Lower lobe of right lung (tissue), 2 donors: ENCODE measurements around the gene AGAP5. TPM values are rescaled to one million over a fixed set of nuclear protein-coding genes. Genes with fewer than 3 reads are reported as not detected.
A peak's percentile ranks its signal among the peaks of the same experiment; 100 is the strongest.

Experiments used
- ATAC-seq, 2 donors: fragments of 200-7000 bp; cut with Tn5 transposase; one replicate each; pipeline ENCODE4 v1.9.1; 2020 to 2022; ENCODE audit warnings: mild to moderate bottlenecking in 2 of 2, moderate library complexity in 2 of 2
- DNase-seq: peaks from one replicate; pipeline ENCODE4 v3.0.0-alpha.2; 2020
- H3K27ac ChIP-seq: fragments of 200-600 bp; one replicate; pipeline ENCODE4 v1.8.0; 2022
- H3K27me3 ChIP-seq: fragments of 200-600 bp; one replicate; pipeline ENCODE4 v1.8.0; 2022; ENCODE audit warnings: low read depth
- H3K36me3 ChIP-seq: fragments of 200-600 bp; one replicate; pipeline ENCODE4 v1.8.0; 2022; ENCODE audit warnings: mild to moderate bottlenecking
- H3K4me1 ChIP-seq: fragments of 200-600 bp; one replicate; pipeline ENCODE4 v1.8.0; 2022
- H3K4me3 ChIP-seq: fragments of 200-600 bp; one replicate; pipeline ENCODE4 v1.8.0; 2022; ENCODE audit warnings: mild to moderate bottlenecking
- H3K9me3 ChIP-seq: fragments of 200-600 bp; one replicate; pipeline ENCODE4 v1.8.0; 2022
- intact Hi-C: fragments of 100-400 bp; cut with DNase I; formaldehyde crosslinking; loops from one replicate; pipeline ENCODE4 v1.11.0; 2022
- total RNA-seq: library from RNA; stranded (reverse); fragmentation: NEBNext Ultra II Directional; extraction: Animal tissue kit (Norgen Biotek cat#: 25700); gene quantifications from one replicate; pipeline ENCODE4 v1.2.1, GENCODE V29; 2021
- TF ChIP-seq, protein P1 (sequence below): fragments of 200-600 bp; IDR thresholded peaks from one replicate; pipeline ENCODE4 v1.8.0; 2022; ENCODE audit warnings: antibody characterized with exemption, mild to moderate bottlenecking
- donor health status: DM: no; HTN: yes; CAD: no; lungs with severe emphysema.

Gene AGAP5
- total RNA-seq, 1 donor from 2014 or later = 9.1 TPM

DNA sequence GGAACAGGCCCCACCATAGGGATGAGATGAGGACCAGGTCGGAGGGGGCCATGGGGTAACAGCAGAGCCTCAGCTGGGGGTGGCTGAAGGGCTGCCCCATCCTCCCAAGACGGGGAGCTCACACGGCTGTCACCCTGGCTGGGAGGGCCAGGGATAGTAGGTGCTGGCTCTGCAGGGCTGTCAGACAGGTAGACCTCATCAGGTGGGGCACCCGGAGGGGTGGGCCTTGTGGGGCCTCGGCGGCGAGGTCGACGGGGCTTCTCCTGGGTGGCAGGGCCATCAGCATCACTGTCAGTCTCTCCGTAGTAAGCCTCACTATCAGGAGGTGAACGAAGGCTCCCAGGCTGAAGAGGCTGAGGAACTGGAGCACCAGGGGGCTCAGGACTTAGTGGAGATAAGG, 44.7 kb downstream of the AGAP5 start:
- ATAC-seq (no peak), DNase-seq (no peak)
- no peaks in the 10 kb centered on the region for H3K27me3 ChIP-seq
- H3K27ac ChIP-seq = no peak overlapping the region
- TF ChIP-seq, protein P1, sequence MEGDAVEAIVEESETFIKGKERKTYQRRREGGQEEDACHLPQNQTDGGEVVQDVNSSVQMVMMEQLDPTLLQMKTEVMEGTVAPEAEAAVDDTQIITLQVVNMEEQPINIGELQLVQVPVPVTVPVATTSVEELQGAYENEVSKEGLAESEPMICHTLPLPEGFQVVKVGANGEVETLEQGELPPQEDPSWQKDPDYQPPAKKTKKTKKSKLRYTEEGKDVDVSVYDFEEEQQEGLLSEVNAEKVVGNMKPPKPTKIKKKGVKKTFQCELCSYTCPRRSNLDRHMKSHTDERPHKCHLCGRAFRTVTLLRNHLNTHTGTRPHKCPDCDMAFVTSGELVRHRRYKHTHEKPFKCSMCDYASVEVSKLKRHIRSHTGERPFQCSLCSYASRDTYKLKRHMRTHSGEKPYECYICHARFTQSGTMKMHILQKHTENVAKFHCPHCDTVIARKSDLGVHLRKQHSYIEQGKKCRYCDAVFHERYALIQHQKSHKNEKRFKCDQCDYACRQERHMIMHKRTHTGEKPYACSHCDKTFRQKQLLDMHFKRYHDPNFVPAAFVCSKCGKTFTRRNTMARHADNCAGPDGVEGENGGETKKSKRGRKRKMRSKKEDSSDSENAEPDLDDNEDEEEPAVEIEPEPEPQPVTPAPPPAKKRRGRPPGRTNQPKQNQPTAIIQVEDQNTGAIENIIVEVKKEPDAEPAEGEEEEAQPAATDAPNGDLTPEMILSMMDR = no peak
- no peaks in the 10 kb centered on the region for H3K9me3 ChIP-seq
- peaks cover 8% of the 10 kb centered on the region for H3K4me1 ChIP-seq
- intact Hi-C loops = no loop called here
- H3K36me3 ChIP-seq = no peaks in the 10 kb centered on the region
- H3K4me3 ChIP-seq = no peak overlapping the region

DNA sequence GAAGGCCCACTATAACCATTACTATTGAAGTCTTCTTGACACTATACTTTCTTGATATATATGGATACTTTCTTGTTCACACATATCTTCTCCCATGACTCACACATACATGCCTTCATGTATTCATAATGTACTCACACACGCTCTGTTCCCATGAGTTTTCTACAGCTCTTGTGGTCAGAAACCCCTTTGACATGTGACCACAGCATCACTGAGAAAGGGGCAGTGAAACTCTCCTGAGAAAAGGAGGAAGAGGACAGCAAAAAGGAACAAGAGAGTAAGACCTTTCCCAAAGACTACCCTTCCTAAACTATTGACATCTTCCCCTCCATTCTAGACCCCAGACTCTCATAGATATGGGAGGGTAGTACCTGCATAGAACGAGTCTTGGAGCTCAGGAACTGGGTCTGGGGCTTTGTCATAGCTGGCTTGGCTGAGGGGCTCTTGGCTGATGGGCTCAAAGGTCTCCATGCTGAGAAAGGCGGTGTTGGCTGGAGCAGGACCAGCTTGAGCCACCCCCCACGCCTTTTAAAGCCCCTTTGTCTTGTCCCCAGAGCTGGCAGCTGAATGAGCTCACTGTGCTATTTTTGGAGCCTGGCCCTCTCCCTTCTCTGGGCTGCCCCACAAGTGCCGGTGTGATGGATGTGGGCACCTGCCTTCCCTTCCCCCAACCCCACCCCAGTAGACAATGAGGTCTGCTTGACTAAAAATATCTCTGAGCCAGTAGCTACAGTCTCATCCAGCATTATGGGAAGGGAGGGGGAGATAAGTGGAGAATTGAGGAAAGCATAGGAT, 47.2 kb downstream of the AGAP5 start:
- Histone ChIP-seq H3K9me3 (no peaks in the 10 kb centered on the region), H3K27ac (no peak overlapping the region), H3K27me3 (no peaks in the 10 kb centered on the region), H3K36me3 (no peaks in the 10 kb centered on the region), H3K4me3 (no peak overlapping the region), H3K4me1 (peaks cover 21% of the 10 kb centered on the region)
- no peak for DNase-seq
- ATAC-seq = no peak
- TF ChIP-seq, protein P1 = no peak
- intact Hi-C loops = no loop called here

DNA sequence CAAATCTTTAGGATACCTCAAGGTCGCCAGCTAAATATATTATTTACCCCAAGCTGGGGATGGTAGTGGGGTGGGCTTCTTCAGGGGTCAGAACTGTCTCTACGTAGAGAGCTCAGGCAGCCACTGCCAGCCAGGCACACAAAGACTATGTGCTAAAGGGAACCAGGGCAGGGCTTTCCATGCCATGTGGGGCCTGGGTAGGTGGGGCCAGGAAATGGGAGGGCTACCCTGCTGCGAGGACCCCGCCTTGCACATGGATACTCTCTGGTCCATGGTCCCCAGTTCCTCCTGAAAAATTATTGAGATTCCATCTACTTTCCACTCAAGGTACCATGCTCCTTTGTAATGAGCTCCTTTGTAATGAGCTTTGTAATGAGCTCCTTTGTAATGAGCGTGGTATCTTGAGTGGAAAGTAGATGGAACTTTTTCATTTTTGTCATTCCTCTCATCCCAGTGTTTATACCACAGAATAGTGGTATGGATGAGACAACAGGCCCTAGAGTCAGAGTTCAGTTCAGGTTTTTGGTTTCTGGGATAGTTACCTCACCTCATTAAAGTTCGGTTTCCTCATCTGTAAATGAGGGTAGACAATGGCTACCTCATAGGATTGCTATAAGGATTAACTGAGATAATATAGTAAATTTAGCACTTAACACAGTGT, 47.9 kb downstream of the AGAP5 start:
- intact Hi-C loops = no loop called here
- Histone ChIP-seq H3K4me1 (peaks cover 21% of the 10 kb centered on the region), H3K27ac (no peak overlapping the region), H3K9me3 (no peaks in the 10 kb centered on the region), H3K4me3 (no peak overlapping the region), H3K27me3 (no peaks in the 10 kb centered on the region), H3K36me3 (no peaks in the 10 kb centered on the region)
- no peak for DNase-seq
- TF ChIP-seq, protein P1 = no peak
- no peak for ATAC-seq

DNA sequence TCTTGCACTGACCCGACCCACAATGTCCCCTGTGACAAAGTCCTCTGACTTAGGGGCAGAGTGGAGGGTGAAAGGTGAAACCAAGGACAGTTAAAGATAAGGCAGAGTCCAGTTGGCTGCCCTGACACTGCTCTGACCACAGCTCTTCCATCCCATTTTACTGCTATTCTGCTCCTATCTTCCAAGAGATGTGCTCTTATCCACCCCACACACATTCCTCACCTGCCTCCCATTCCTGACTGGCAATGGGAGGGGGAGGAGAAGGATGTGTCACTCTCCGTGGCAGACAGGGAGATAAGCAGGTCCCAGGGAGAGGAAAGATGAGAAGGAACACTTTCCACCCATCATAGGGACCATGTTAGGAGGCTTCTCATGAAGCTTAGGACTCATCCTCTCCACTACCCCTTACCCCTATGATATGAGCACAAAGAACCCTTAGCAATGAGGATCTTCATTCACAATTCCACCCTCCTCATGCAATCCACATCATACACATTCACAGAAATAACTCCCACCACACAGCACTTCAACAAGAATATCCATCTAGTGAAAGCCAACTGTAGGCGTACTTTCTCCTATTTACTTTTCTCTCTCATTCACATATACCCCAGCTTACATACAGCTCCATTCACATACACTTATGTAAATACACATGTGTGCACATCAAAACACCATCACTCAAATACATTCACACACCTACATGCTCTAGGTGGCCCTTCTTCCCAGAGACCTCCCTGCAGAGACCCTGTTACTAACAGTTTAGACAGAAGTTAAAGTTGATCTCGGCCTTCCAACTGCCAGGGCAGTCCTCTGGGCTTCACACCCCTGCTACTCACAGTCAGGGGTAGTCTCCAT, 48.7 kb downstream of the AGAP5 start:
- DNase-seq (no peak), ATAC-seq (no peak)
- Histone ChIP-seq H3K9me3 (no peaks in the 10 kb centered on the region), H3K27me3 (no peaks in the 10 kb centered on the region), H3K4me3 (no peak overlapping the region), H3K4me1 (peaks cover 21% of the 10 kb centered on the region), H3K27ac (no peak overlapping the region), H3K36me3 (no peaks in the 10 kb centered on the region)
- intact Hi-C loops = no loop called here
- TF ChIP-seq, protein P1 = no peak

DNA sequence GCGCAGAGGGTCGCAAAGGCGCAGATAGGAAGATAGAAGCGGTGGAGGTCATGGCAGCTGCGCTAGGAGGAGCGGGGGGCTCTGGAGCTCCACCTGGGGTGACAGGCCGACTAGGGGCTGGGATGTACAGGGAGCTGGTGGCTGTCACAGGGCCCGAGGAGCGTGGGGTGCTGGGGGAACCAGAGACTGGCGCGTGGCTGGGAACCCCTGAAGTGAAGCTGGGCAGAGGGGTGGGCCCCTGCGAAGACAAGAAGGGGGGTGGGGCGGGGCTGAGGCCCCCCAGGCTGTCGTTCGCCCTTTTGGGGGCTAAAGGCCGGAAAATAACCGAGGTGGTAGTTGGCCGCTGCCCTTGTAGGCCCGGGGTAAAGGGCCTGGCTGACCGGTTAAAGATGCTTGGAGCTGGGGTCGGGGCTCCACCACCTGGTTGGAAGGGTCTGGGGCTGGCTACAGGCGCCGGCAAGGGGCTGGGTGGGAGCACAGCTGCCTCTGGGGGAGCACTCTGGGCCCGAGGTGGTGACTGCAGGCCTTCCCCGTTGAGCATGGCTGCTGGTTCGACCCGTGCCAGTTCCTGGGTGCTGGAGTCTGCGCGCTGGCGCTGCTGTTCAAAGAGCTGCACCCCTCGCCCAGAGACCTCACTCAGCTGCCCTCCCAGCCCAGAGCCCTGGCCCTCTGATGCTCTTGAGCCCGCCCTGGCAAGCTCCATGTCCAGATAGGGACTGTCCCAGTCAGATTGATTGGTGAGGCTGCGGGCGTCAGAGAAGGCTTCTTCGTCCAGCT, 49.8 kb downstream of the AGAP5 start:
- Histone ChIP-seq H3K4me1 (peaks cover 27% of the 10 kb centered on the region), H3K27me3 (no peaks in the 10 kb centered on the region), H3K9me3 (no peaks in the 10 kb centered on the region), H3K27ac (peak overlapping the region; percentile 60), H3K36me3 (no peaks in the 10 kb centered on the region), H3K4me3 (peak overlapping the region; percentile 69)
- intact Hi-C loops = no loop called here
- ATAC-seq = peak; percentile 2 to 9
- DNase-seq = no peak
- TF ChIP-seq, protein P1 = no peak
